Measurements from ENCODE around the gene PROCA1. TPM values are rescaled to one million over a fixed set of nuclear protein-coding genes. Genes with fewer than 3 reads are reported as not detected.

PROCA1 gene
- total and polyA plus RNA-seq, 9 of the 15 experiments (the other 6 are each of a cell fraction or from before 2014, with no cell fraction given), result 0.78 to 16.2 (median 5.6) TPM

DNA sequence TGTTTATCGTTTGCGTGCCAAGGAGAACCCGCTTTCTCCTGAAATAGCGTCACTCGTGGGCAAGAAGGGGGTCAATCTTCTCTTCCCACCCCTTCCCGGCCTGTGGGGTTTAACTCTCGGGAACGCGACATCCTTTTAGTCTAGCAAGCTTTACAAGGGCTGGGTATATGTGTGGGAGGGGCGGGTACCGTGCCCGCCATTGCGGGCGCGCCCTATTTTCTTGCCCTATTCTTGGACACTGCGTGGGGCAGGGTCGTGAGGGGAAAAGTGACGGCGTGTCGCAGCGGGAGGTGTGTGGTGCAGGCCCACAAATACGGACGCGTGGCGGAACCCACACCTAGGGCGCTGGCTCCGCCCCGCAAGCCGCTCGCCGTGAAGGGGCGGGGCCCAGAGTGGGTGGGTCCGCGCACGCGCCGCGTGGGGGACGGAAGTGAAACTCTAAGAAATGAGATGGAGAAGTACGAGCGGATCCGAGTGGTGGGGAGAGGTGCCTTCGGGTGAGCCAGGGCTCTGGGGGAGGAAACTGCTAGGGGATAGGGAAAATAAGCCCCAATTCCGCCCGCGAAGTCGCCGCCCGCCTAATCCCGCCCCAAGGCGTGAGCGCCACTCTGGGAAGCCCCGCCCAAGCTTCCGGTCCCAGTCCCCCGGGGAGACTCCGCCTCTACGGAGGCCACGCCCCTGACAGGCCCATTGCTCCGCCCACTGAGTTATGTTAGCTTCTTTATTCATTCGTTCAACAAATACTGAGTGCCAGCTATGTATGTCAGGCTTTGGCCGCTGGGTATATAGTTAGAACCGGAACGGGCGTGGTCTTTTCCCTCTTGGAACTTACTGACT lies 16.9 kb upstream of the PROCA1 start, which contains the start of gene NEK8 (continued):
- TF ChIP-seq ARID1B (IDR thresholded peaks at IDR 0.05), result no peak
- TF ChIP-seq MXI1 (IDR thresholded peaks at IDR 0.05; ENCODE audit: low read depth, low read length), result peak; percentile 75
- peak; percentile 51; the same call in 1 of the 2 replicates for TF ChIP-seq HDAC2 (IDR thresholded peaks at IDR 0.05)
- no peak for TF ChIP-seq STAG1 (CRISPR knock-in tag; IDR thresholded peaks at IDR 0.05; ENCODE audit: borderline replicate concordance)
- no peak for TF ChIP-seq ZNF589 (CRISPR knock-in tag; IDR thresholded peaks at IDR 0.05; ENCODE audit: low read depth)
- 0 out of 2 replicates have a peak, but pooled peaks have one; percentile 7 for TF ChIP-seq GATA2 (CRISPR knock-in tag; IDR thresholded peaks at IDR 0.05)
- TF ChIP-seq HMGN3 (IDR thresholded peaks at IDR 0.05; ENCODE audit: borderline replicate concordance, extremely low read depth, insufficient read length, low read depth, low read length), result peak; percentile 87
- peak; percentile 59 for TF ChIP-seq POLR2AphosphoS5 (IDR thresholded peaks at IDR 0.05; ENCODE audit: control insufficient read depth, insufficient read depth, low read depth, low read length)
- TF ChIP-seq ETV1 (tag; conservative IDR thresholded peaks at IDR 0.05; ENCODE audit: low read depth), result peak; percentile 78
- peak; percentile 71 for TF ChIP-seq PML (IDR thresholded peaks at IDR 0.05; ENCODE audit: low read length)
- peak; percentile 79 for TF ChIP-seq TARDBP (IDR thresholded peaks at IDR 0.05)
- TF ChIP-seq NR2F6 (CRISPR knock-in tag; IDR thresholded peaks at IDR 0.05), result no peak
- TF ChIP-seq BHLHE40 (IDR thresholded peaks at IDR 0.05; ENCODE audit: low read length), result peak; percentile 22
- TF ChIP-seq ZSCAN29 (IDR thresholded peaks at IDR 0.05), result peak; percentile 7; the same call in 1 of the 2 replicates
- no peak for TF ChIP-seq HOXB6 (CRISPR knock-in tag; IDR thresholded peaks at IDR 0.05; ENCODE audit: borderline replicate concordance)
- TF ChIP-seq MEIS2 (IDR thresholded peaks at IDR 0.05; ENCODE audit: partially characterized antibody), result peak; percentile 53
- TF ChIP-seq ATF1 (CRISPR knock-in tag; IDR thresholded peaks at IDR 0.05), result no peak
- peak; percentile 75 for TF ChIP-seq ATF1 (tag; IDR thresholded peaks at IDR 0.05)
- TF ChIP-seq EGR1 (conservative IDR thresholded peaks at IDR 0.05), result no peak
- TF ChIP-seq, protein P1, sequence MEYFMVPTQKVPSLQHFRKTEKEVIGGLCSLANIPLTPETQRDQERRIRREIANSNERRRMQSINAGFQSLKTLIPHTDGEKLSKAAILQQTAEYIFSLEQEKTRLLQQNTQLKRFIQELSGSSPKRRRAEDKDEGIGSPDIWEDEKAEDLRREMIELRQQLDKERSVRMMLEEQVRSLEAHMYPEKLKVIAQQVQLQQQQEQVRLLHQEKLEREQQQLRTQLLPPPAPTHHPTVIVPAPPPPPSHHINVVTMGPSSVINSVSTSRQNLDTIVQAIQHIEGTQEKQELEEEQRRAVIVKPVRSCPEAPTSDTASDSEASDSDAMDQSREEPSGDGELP (CRISPR knock-in tag; IDR thresholded peaks at IDR 0.05; ENCODE audit: borderline replicate concordance), result peak; percentile 47; the same call in 1 of the 2 replicates
- TF ChIP-seq NFRKB (IDR thresholded peaks at IDR 0.05; ENCODE audit: low read depth), result peak; percentile 65; the same call in 1 of the 2 replicates
- no peak for TF ChIP-seq ZNF239 (CRISPR knock-in tag; IDR thresholded peaks at IDR 0.05)
- TF ChIP-seq POLR2A (conservative IDR thresholded peaks at IDR 0.05), result peak; percentile 91
- no peak for TF ChIP-seq NR2C2 (CRISPR knock-in tag; IDR thresholded peaks at IDR 0.05)
- no peak for TF ChIP-seq NR2C2 (tag; IDR thresholded peaks at IDR 0.05)
- TF ChIP-seq JUN (IDR thresholded peaks at IDR 0.05; ENCODE audit: borderline replicate concordance, low read depth, low read length), result peak; percentile 13; the same call in 1 of the 2 replicates
- TF ChIP-seq JUN (CRISPR knock-in tag; IDR thresholded peaks at IDR 0.05; ENCODE audit: borderline replicate concordance), result no peak; the same call in 1 of the 2 replicates
- TF ChIP-seq ZMIZ1 (IDR thresholded peaks at IDR 0.05; ENCODE audit: low read depth in 2 of 2, low read length in 2 of 2), result no peak; a peak in 1 of 4 replicates
